GM19238 (cell line): ENCODE data around the gene LKAAEAR1.
"Not testable (repeated sequence)": the region's sequence is repeated elsewhere in the genome, so short reads cannot be mapped to it uniquely, and the experiment has no call there.

Experiments used
- DNase-seq: peaks from one replicate; pipeline ENCODE4 v3.0.0; 2011; ENCODE audit warnings: low spot score; ENCODE audit not compliant: insufficient read length

Gene LKAAEAR1

GRCh38 chr20:64099086-64099786 is 15.0 kb upstream of the LKAAEAR1 start:
- no peak for DNase-seq

DNA sequence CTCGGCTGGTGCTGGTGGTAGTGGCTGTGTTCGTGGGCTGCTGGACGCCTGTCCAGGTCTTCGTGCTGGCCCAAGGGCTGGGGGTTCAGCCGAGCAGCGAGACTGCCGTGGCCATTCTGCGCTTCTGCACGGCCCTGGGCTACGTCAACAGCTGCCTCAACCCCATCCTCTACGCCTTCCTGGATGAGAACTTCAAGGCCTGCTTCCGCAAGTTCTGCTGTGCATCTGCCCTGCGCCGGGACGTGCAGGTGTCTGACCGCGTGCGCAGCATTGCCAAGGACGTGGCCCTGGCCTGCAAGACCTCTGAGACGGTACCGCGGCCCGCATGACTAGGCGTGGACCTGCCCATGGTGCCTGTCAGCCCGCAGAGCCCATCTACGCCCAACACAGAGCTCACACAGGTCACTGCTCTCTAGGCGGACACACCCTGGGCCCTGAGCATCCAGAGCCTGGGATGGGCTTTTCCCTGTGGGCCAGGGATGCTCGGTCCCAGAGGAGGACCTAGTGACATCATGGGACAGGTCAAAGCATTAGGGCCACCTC is 14.3 kb upstream of the LKAAEAR1 start:
- DNase-seq = no peak

DNA sequence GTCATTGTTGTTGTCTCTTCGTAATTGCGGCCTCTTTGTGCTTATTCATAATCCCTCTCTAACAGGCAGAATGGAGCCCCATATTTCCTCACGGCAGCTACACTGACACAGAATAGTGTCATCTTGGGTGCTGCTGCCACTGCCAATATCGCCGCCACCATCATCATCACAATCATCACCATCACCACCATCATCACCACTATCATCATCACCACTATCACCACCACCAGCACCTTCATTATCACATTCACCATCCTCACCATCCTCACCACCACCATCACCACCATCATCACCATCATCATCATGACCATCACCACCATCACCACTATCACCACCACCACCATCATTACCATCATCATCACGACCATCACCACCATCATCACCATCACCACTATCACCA is 12.3 kb upstream of the LKAAEAR1 start:
- DNase-seq = no peak

- DNase-seq = no peak
Measured at GRCh38 chr20:64095927-64096326, 11.7 kb upstream of the LKAAEAR1 start.

DNA sequence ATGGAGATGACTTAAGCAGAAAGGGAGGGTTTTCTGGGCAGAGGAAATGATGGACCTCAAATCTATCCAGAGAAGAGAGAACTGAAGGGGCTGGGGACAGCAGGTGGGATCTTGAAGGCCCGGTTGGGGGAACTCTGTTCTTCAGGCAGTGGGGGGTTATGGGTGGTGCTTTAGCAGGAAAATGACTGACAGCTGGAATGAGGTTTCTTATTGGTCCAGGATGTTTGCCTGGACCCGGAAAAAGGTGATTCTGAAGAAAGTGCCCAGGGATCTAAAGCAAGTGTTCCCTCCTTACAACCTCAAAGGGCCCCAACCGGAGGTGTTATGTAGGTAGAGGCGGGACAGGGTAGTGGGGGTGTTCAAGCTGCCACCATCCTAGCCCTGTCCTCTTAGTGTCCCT is 11.3 kb upstream of the LKAAEAR1 start:
- DNase-seq = no peak

DNA sequence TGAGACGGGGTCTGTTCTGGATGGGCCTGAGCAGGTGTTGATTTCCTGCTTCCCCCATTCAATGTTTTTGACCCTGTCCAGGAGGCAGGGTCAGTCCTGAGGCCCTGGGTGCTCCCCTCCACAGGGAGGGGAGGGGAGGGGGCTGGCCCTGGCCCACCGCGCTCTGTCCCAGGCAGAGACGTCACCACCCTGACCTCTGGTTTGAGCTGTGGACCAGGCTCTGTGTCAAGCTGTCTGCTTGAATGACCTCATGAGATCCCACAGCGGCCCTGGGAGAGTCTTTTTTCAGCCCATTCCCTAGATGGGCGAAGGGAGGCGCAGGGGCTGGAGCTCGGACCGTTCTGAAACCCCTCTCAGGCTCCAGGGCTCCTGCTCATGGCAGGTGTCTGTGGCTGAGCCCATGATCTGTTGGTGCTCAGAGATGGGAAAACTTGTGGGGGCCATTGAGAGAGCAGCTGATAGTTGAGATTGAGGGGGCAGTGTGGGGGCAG is 8.9 kb upstream of the LKAAEAR1 start:
- no peak for DNase-seq

DNA sequence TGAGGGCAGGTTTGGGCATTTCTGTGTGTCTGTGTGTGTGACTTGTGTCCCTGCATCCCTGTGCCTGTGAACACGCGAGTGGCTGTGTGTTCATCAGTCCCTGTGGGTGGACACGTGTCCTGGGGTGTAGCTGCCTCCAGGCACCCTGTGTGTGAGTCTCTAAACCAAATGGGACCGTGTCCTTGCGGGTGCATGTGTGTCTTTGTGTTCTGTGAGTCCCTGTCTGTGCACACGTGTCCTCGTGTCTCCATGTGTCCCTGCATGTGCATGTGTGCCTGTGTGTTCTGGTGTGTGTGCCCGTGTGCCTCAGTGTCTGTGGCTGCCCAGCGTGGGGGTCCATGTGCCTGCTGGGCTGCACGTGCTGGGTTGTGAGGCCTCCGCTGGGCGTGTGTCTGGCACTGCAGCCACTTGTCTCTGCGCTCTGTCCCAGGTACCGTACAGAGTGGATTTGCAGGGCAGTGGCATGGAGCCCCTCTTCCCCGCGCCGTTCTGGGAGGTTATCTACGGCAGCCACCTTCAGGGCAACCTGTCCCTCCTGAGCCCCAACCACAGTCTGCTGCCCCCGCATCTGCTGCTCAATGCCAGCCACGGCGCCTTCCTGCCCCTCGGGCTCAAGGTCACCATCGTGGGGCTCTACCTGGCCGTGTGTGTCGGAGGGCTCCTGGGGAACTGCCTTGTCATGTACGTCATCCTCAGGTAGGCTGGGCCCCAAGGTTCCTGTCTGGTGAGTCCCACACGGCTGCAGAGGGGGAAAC is 8.2 kb upstream of the LKAAEAR1 start:
- no peak for DNase-seq

- DNase-seq = no peak
Measured at GRCh38 chr20:64091770-64092169, 7.6 kb upstream of the LKAAEAR1 start.

DNA sequence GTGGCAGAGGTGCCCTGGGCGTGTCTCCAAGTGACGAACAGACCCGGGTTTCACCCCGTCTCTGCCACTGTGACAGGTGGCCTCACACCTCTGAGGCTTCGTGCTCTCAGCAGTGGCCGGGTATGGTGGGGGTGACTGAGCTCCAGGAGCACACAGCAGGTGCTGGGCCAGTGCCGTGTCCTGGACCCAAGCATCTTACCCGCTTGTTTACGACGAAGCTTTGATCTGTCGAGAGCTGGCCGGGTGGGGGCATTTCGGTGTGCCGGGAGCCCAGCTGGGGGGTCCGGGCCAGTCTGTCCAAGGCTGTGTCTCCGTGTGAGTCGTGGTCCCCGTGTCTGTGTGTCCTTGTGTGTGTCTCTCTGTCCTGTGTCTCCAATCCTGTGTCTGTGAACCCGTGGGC is 7.1 kb upstream of the LKAAEAR1 start:
- no peak for DNase-seq

DNA sequence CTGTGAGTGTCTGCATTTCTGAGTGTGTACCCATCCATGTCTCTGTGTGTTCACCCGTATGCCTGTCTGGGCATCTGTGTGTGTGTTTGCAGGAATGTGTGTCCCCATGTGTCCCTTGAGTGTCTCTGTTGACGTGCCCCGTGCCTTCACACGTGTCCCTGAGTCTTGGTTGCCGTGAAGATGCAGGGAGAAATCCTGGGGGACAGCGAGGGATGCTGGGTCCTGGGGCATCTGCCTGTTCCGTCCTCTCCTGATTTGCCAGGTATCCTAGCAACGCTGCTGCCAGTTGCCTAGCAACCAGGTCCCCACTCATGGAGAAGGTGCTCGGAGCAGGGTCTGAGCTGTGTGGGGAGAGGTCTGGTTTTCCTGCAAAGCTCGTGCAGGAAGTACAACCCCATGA is 6.0 kb upstream of the LKAAEAR1 start:
- no peak for DNase-seq

- DNase-seq = not testable (repeated sequence)
Measured at GRCh38 chr20:64088586-64088985, 4.4 kb upstream of the LKAAEAR1 start.

- not testable (repeated sequence) for DNase-seq
Measured at GRCh38 chr20:64087226-64087825, 3.1 kb upstream of the LKAAEAR1 start.

GRCh38 chr20:64086801-64087200 is 2.6 kb upstream of the LKAAEAR1 start:
- DNase-seq = no peak

GRCh38 chr20:64084685-64085152 is 521 bp upstream of the LKAAEAR1 start:
- DNase-seq = no peak

- DNase-seq = peak; percentile 64
Measured at GRCh38 chr20:64083378-64083803, 807 bp downstream of the LKAAEAR1 start.

- DNase-seq = no peak
Measured at GRCh38 chr20:64082820-64083377, 1.3 kb downstream of the LKAAEAR1 start.

- DNase-seq = no peak
Measured at GRCh38 chr20:64082126-64082731, 2.0 kb downstream of the LKAAEAR1 start.

GRCh38 chr20:64081624-64081964 is 2.6 kb downstream of the LKAAEAR1 start:
- no peak for DNase-seq

DNA sequence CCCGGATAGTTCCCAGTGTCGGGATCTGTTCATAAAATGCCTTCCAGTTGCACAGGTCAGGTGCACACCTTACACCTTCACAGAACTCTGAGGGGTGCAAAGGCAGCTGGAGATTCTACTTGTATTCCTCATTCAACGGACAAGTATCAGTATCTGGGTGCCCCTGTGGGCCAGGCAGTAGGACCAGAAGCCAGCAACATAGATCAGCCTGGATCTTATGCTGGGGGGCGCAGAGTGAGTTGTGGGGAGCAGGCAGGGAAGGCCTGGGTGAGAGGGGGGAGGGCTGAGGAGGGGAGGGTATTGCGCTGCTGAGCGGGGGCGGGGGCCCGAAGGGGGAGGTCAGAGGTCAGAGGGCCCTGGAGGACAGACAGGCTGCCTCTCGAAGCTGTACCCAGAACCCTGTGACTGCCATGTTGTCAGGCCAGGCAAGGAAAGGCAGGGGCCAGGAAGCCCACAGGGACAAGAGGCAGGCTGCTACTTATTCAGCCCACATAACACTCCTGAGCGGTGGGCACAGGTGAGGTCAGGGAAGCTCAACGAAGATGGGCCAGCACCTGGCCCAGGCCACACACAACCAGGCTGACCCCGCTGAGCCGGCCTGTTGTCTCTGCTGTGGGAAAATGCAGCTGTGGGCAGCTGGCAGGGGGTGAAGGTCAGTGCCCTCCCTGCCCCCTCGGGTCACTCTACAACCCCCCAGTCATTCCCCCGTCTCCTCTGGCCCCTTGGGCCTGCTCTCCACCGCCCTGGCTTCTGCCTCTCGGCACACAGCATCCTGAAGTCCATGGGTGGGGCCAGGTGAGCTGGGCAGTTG is 3.2 kb downstream of the LKAAEAR1 start:
- no peak for DNase-seq

GRCh38 chr20:64080013-64080812 is 4.0 kb downstream of the LKAAEAR1 start, which contains the start of gene OPRL1:
Gene OPRL1, plus strand, starts transcription at chr20:64080082. Its CDS starts 12,639 bp downstream, at chr20:64092721.
- no peak for DNase-seq
